ENCODE results near the gene FKBP2.

FKBP2 gene

DNA sequence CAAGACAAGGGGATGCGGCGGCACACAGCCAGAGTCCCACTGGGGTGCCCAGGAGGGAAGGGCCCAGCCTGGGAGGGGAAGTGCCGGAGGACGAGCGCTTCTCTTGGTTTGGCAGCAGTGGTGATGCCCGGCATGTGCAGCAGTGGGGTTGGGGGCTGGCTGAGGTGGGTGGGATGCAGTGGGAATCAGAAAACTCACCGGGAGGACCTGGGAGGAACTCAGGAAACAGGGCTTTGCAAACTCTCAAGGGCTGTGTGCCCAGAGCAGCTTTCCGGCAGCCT is 31.4 kb upstream of the FKBP2 start:
- DNase-seq (ENCODE audit: extremely low read depth, low read depth) = no peak
- TF ChIP-seq, protein P1, sequence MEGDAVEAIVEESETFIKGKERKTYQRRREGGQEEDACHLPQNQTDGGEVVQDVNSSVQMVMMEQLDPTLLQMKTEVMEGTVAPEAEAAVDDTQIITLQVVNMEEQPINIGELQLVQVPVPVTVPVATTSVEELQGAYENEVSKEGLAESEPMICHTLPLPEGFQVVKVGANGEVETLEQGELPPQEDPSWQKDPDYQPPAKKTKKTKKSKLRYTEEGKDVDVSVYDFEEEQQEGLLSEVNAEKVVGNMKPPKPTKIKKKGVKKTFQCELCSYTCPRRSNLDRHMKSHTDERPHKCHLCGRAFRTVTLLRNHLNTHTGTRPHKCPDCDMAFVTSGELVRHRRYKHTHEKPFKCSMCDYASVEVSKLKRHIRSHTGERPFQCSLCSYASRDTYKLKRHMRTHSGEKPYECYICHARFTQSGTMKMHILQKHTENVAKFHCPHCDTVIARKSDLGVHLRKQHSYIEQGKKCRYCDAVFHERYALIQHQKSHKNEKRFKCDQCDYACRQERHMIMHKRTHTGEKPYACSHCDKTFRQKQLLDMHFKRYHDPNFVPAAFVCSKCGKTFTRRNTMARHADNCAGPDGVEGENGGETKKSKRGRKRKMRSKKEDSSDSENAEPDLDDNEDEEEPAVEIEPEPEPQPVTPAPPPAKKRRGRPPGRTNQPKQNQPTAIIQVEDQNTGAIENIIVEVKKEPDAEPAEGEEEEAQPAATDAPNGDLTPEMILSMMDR (IDR thresholded peaks at IDR 0.05; ENCODE audit: low read depth, low read length) = no peak

DNA sequence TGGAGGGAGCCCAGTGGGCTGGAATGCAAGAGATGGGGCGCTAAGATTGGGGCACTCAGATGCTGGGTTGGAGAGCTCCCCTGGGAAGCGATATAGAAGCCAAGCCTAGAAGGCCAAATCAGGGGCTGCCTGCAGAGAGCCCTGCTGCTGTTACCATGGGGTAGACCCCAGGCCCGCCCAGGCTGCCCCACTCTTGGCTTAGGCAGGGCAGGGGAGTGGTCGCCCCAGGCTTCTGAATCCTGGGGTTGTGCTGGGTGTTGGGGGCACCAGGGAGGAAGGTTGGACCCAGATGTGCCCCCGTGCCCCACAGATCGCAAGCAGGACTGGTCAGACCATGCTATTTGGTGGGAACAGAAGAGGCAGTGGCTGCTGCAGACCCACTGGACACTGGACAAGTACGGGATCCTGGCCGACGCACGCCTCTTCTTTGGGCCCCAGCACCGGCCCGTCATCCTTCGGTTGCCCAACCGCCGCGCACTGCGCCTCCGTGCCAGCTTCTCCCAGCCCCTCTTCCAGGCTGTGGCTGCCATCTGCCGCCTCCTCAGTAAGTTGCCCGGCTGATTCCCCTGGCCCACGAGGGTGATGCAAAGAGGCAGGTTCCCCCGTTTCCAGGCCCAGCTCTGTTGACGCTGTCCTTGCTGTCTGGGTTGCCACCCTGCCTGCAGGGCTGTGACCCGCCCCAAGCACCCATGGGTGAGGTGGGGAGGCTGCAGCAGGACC is 30.4 kb upstream of the FKBP2 start:
- no peak for DNase-seq (ENCODE audit: extremely low read depth, low read depth)
- TF ChIP-seq, protein P1 (IDR thresholded peaks at IDR 0.05; ENCODE audit: low read depth, low read length) = no peak

DNA sequence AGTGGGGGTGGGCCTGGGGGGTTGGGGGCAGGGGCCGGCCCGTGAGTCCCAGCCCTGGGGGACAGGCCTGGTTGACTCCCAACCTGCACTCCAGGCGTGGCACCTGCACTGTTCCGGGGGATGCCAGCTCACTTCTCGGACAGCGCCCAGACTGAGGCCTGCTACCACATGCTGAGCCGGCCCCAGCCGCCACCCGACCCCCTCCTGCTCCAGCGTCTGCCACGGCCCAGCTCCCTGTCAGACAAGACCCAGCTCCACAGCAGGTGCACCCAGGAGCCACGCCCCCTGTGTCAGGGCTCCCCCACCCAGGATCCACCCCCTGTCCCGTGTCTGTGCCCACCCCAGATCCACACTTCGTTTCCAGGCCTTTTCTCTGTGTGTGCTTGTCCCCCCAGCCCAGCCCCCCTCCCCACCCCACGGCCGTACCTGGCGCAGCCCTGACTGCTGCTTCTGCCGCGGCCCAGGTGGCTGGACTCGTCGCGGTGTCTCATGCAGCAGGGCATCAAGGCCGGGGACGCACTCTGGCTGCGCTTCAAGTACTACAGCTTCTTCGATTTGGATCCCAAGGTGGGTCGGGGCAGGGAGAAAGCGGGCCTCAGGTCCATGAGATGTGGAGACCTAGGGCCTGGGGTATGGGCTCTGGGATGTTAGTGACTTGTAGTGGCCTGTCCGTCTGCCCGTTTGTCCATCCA is 29.6 kb upstream of the FKBP2 start:
- TF ChIP-seq, protein P1 (IDR thresholded peaks at IDR 0.05; ENCODE audit: low read depth, low read length) = no peak
- DNase-seq (ENCODE audit: extremely low read depth, low read depth) = no peak

DNA sequence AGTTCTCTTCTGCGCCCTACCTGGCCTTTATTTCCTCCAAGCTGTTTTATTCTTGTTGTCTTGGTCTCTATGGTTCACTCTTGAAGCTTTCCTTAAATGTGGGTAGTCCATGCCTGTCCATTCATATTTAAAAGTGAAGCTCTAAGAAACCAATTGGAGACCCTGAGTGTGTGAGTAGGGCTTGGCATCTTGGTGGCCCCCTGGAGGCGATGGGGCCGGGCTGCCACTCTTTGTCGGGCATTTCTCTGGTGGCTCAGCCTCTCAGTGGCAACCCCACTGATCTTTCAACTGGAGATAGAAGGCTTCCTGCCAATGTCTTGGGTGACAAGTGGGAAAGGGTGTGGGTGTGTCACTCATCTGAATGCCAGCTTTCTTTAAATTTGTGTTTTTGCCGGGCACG is 24.0 kb upstream of the FKBP2 start:
- TF ChIP-seq, protein P1 (IDR thresholded peaks at IDR 0.05; ENCODE audit: low read depth, low read length) = no peak

GRCh38 chr11:64218628-64219353 is 22.1 kb upstream of the FKBP2 start:
- TF ChIP-seq, protein P1 (IDR thresholded peaks at IDR 0.05; ENCODE audit: low read depth, low read length) = no peak
- no peak for DNase-seq (ENCODE audit: extremely low read depth, low read depth)

More for the DNA sequence above, 24.0 kb upstream of the FKBP2 start:
- no peak for DNase-seq (ENCODE audit: extremely low read depth, low read depth)

DNA sequence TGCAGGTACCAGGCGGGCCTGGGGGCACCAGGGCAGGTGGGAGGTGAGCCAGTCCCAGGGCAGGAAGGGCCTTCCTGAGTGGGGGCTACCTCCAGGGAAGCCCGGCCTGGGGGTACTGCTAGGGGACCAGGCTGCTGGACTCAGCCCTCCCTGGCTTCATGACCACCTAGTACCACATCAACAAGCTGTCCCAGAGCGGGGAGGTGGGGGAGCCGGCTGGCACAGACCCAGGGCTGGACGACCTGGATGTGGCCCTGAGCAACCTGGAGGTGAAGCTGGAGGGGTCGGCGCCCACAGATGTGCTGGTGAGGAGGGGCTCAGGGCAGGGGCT is 21.6 kb upstream of the FKBP2 start:
- TF ChIP-seq, protein P1 (IDR thresholded peaks at IDR 0.05; ENCODE audit: low read depth, low read length) = no peak
- no peak for DNase-seq (ENCODE audit: extremely low read depth, low read depth)

- TF ChIP-seq, protein P1 (IDR thresholded peaks at IDR 0.05; ENCODE audit: low read depth, low read length) = no peak
- no peak for DNase-seq (ENCODE audit: extremely low read depth, low read depth)
Observed at GRCh38 chr11:64219755-64220154, 21.1 kb upstream of the FKBP2 start.

All from AG09319 (cell line).